ENCODE results near the gene PPFIA1.
"Not testable (repeated sequence)": the region's sequence is repeated elsewhere in the genome, so short reads cannot be mapped to it uniquely, and the experiment has no call there.

PPFIA1 gene

DNA sequence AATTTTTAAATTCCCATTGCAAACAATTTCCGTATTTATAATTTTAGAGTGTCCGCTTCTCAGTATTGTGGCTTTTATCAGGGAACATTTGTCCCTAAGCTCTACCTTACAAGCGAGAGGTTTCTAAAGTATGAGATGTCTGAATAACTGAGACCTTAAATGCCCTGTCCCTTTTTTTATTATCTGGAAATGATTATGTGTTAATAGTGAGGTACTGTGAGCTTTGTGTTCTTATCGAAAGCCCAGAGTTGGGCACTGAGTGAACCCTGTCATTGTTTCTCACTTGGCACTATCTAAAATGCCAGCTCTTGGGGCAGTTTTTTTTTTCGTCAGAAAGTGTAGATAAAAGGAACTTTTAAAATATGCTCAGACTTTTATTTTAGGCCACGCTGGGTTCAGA is 137.3 kb downstream of the PPFIA1 start:
- no peak for TF ChIP-seq EZH2phosphoT487 (IDR thresholded peaks at IDR 0.05; ENCODE audit: low read depth)
- TF ChIP-seq, protein P1, sequence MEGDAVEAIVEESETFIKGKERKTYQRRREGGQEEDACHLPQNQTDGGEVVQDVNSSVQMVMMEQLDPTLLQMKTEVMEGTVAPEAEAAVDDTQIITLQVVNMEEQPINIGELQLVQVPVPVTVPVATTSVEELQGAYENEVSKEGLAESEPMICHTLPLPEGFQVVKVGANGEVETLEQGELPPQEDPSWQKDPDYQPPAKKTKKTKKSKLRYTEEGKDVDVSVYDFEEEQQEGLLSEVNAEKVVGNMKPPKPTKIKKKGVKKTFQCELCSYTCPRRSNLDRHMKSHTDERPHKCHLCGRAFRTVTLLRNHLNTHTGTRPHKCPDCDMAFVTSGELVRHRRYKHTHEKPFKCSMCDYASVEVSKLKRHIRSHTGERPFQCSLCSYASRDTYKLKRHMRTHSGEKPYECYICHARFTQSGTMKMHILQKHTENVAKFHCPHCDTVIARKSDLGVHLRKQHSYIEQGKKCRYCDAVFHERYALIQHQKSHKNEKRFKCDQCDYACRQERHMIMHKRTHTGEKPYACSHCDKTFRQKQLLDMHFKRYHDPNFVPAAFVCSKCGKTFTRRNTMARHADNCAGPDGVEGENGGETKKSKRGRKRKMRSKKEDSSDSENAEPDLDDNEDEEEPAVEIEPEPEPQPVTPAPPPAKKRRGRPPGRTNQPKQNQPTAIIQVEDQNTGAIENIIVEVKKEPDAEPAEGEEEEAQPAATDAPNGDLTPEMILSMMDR (IDR thresholded peaks at IDR 0.05; ENCODE audit: low read depth, low read length), result no peak
- H3K36me3 ChIP-seq (replicated peaks; ENCODE audit: low read depth, low read length), result peaks cover 49% of the 10 kb centered on the region
- H3K9ac ChIP-seq (ENCODE audit: low read length), result no peak overlapping the region

DNA sequence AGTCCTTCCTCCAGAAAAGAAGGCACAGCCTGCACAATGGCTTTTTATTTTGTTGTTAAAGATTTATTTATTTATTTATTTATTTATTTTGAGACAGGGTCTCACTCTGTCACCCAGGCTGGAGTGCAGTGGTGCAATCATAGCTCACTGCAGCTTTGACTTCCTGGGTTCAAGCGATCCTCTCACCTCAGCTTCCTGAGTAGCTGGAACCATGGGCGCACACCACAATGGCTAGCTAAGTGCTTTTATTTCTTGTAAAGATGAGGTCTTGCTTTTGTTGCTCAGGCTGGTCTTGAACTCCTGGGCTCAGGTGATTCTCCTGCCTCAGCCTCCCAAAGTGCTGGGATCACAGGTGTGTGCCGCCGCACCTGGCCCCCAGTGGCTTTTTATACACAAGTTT is 137.8 kb downstream of the PPFIA1 start:
- not testable (repeated sequence) for H3K4me2 ChIP-seq (ENCODE audit: low read length); H3K27ac ChIP-seq (ENCODE audit: low read length); H3K9me3 ChIP-seq (ENCODE audit: insufficient read depth, low read length); H3K79me2 ChIP-seq (ENCODE audit: low read length); H3K27me3 ChIP-seq (ENCODE audit: low read depth, low read length); H3K4me3 ChIP-seq (ENCODE audit: low read length); H3K9ac ChIP-seq (ENCODE audit: low read length); H3K4me1 ChIP-seq (ENCODE audit: low read length); H2AFZ ChIP-seq (ENCODE audit: low read depth, low read length)
- H3K36me3 ChIP-seq (replicated peaks; ENCODE audit: low read depth, low read length), result peaks cover 51% of the 10 kb centered on the region
- H4K20me1 ChIP-seq (ENCODE audit: insufficient read depth, low read length), result peaks cover 21% of the 10 kb centered on the region

More for the DNA sequence above, 137.3 kb downstream of the PPFIA1 start:
- no peak overlapping the region for H2AFZ ChIP-seq (ENCODE audit: low read depth, low read length)
- 0 out of 2 replicates have a peak, but pooled peaks cover 7% of the 10 kb centered on the region for H3K79me2 ChIP-seq (ENCODE audit: low read length)
- H4K20me1 ChIP-seq (ENCODE audit: insufficient read depth, low read length), result peaks cover 23% of the 10 kb centered on the region
- no peak overlapping the region for H3K4me2 ChIP-seq (ENCODE audit: low read length)
- H3K9me3 ChIP-seq (ENCODE audit: insufficient read depth, low read length), result no peaks in the 10 kb centered on the region
- H3K27me3 ChIP-seq (ENCODE audit: low read depth, low read length), result no peaks in the 10 kb centered on the region
- H3K4me3 ChIP-seq (ENCODE audit: low read length), result no peak overlapping the region
- H3K27ac ChIP-seq (ENCODE audit: low read length), result no peak overlapping the region
- no peaks in the 10 kb centered on the region for H3K4me1 ChIP-seq (ENCODE audit: low read length)

DNA sequence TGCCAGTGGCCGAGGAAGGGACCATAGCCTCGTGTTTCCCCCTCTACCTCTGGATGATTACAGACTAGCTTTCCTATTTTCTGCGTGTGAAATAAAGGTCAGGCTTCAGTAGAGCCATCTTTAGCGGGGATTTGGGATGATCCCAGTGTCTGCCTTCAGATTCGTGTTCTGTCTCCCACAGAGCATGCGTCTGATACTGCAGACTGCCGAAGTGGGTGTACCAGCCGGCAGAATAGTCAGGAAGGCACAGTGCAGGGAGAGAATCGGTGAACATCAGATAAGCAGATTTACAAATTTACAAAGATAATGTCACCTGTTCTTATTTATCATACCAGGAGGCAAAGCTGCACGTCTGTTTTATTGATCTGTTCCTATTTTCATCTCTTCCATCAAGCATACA is 138.9 kb downstream of the PPFIA1 start:
- Histone ChIP-seq H3K27me3 (ENCODE audit: low read depth, low read length) (no peaks in the 10 kb centered on the region), H3K4me1 (ENCODE audit: low read length) (no peaks in the 10 kb centered on the region), H4K20me1 (ENCODE audit: insufficient read depth, low read length) (peaks cover 15% of the 10 kb centered on the region), H3K79me2 (ENCODE audit: low read length) (no peaks in the 10 kb centered on the region), H3K27ac (ENCODE audit: low read length) (no peak overlapping the region), H3K4me3 (ENCODE audit: low read length) (no peak overlapping the region), H3K9me3 (ENCODE audit: insufficient read depth, low read length) (no peaks in the 10 kb centered on the region), H2AFZ (ENCODE audit: low read depth, low read length) (no peak overlapping the region), H3K4me2 (ENCODE audit: low read length) (no peak overlapping the region), H3K36me3 (replicated peaks; ENCODE audit: low read depth, low read length) (peaks cover 53% of the 10 kb centered on the region), H3K9ac (ENCODE audit: low read length) (no peak overlapping the region)
- TF ChIP-seq, protein P1 (IDR thresholded peaks at IDR 0.05; ENCODE audit: low read depth, low read length), result no peak
- no peak for TF ChIP-seq EZH2phosphoT487 (IDR thresholded peaks at IDR 0.05; ENCODE audit: low read depth)

DNA sequence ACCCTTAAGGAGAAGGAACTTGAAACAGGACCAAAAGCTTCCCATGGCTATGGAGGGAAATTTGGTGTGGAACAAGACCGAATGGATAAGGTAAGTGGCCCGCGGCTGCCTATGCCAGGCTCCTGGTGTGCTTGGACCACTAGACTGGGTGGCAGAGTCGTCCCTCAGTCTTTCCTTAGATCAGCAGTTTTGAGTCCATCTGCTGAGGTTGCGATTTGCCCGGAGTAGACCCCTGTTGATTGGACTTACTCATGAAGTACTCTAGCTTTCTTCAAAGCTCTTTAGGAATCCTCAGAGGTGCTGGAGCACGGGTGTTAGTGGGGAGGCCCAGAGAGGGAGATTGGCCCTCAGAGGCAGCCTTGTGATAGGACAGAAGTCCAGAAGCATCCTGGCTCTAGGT is 139.4 kb downstream of the PPFIA1 start:
- no peak overlapping the region for H2AFZ ChIP-seq (ENCODE audit: low read depth, low read length)
- no peak overlapping the region for H3K9ac ChIP-seq (ENCODE audit: low read length)
- H3K27me3 ChIP-seq (ENCODE audit: low read depth, low read length), result no peaks in the 10 kb centered on the region
- no peak overlapping the region for H3K4me2 ChIP-seq (ENCODE audit: low read length)
- no peak overlapping the region for H3K27ac ChIP-seq (ENCODE audit: low read length)
- no peak overlapping the region for H3K4me3 ChIP-seq (ENCODE audit: low read length)
- peaks cover 58% of the 10 kb centered on the region for H3K36me3 ChIP-seq (replicated peaks; ENCODE audit: low read depth, low read length)
- no peaks in the 10 kb centered on the region for H3K79me2 ChIP-seq (ENCODE audit: low read length)
- no peak for TF ChIP-seq EZH2phosphoT487 (IDR thresholded peaks at IDR 0.05; ENCODE audit: low read depth)
- TF ChIP-seq, protein P1 (IDR thresholded peaks at IDR 0.05; ENCODE audit: low read depth, low read length), result no peak
- no peaks in the 10 kb centered on the region for H3K4me1 ChIP-seq (ENCODE audit: low read length)
- H3K9me3 ChIP-seq (ENCODE audit: insufficient read depth, low read length), result no peaks in the 10 kb centered on the region
- peaks cover 15% of the 10 kb centered on the region for H4K20me1 ChIP-seq (ENCODE audit: insufficient read depth, low read length)
